Measurements from ENCODE around the gene TACSTD2. TPM values are rescaled to one million over a fixed set of nuclear protein-coding genes. Genes with fewer than 3 reads are reported as not detected.
"Not testable (repeated sequence)": the region's sequence is repeated elsewhere in the genome, so short reads cannot be mapped to it uniquely, and the experiment has no call there.

TACSTD2 gene
- total RNA-seq, 1 donor from 2014 or later: not detected

GRCh38 chr1:58608945-58609344 is 31.9 kb upstream of the TACSTD2 start:
- H3K4me2 ChIP-seq: no peak overlapping the region
- H3K79me2 ChIP-seq (ENCODE audit: low read depth): no peaks in the 10 kb centered on the region
- DNase-seq (ENCODE audit: low spot score): no peak
- H3K27me3 Mint-ChIP-seq (ENCODE audit: insufficient read depth, low read depth): no peaks in the 10 kb centered on the region
- no peak overlapping the region for H2AFZ ChIP-seq (replicated peaks)
- no peak for TF ChIP-seq EZH2phosphoT487 (IDR thresholded peaks at IDR 0.05)
- TF ChIP-seq CTCF (IDR thresholded peaks at IDR 0.05): no peak
- TF ChIP-seq EZH2 (IDR thresholded peaks at IDR 0.05): no peak
- H3K9me3 ChIP-seq (ENCODE audit: low read depth): no peaks in the 10 kb centered on the region
- H3K4me1 ChIP-seq: no peaks in the 10 kb centered on the region
- no peak overlapping the region for H3K4me3 Mint-ChIP-seq
- H3F3A ChIP-seq (ENCODE audit: low read depth): no peaks in the 10 kb centered on the region
- no peak overlapping the region for H3K9ac ChIP-seq
- peaks cover 11% of the 10 kb centered on the region for H3K9me3 Mint-ChIP-seq
- H3K36me3 Mint-ChIP-seq: no peaks in the 10 kb centered on the region
- no peaks in the 10 kb centered on the region for H4K20me1 ChIP-seq (ENCODE audit: low read depth)
- H3K4me1 Mint-ChIP-seq: no peaks in the 10 kb centered on the region
- H3K4me3 ChIP-seq: no peak overlapping the region
- no peak overlapping the region for H3K27ac Mint-ChIP-seq
- H3K27ac ChIP-seq: no peak overlapping the region
- no peaks in the 10 kb centered on the region for H3K27me3 ChIP-seq
- H3K36me3 ChIP-seq: no peaks in the 10 kb centered on the region

GRCh38 chr1:58608297-58608696 is 31.2 kb upstream of the TACSTD2 start:
- Histone ChIP-seq H3K9me3 (ENCODE audit: low read depth) (no peaks in the 10 kb centered on the region), H2AFZ (replicated peaks) (no peak overlapping the region), H3K27ac (no peak overlapping the region), H3K4me3 (no peak overlapping the region), H3K4me1 (no peaks in the 10 kb centered on the region), H3K9ac (no peak overlapping the region), H3K36me3 (no peaks in the 10 kb centered on the region), H3K79me2 (ENCODE audit: low read depth) (no peaks in the 10 kb centered on the region), H3K4me2 (no peak overlapping the region), H4K20me1 (ENCODE audit: low read depth) (no peaks in the 10 kb centered on the region), H3K27me3 (no peaks in the 10 kb centered on the region), H3F3A (ENCODE audit: low read depth) (no peaks in the 10 kb centered on the region)
- H3K4me1 Mint-ChIP-seq: no peaks in the 10 kb centered on the region
- DNase-seq (ENCODE audit: low spot score): no peak
- H3K4me3 Mint-ChIP-seq: no peak overlapping the region
- H3K9me3 Mint-ChIP-seq: peaks cover 11% of the 10 kb centered on the region
- H3K27ac Mint-ChIP-seq: no peak overlapping the region
- H3K36me3 Mint-ChIP-seq: no peaks in the 10 kb centered on the region
- no peak for TF ChIP-seq EZH2 (IDR thresholded peaks at IDR 0.05)
- TF ChIP-seq EZH2phosphoT487 (IDR thresholded peaks at IDR 0.05): no peak
- TF ChIP-seq CTCF (IDR thresholded peaks at IDR 0.05): no peak
- H3K27me3 Mint-ChIP-seq (ENCODE audit: insufficient read depth, low read depth): no peaks in the 10 kb centered on the region

- Histone ChIP-seq H2AFZ (replicated peaks) (no peak overlapping the region), H3K4me3 (no peak overlapping the region), H3K27me3 (no peaks in the 10 kb centered on the region), H3K9ac (no peak overlapping the region), H3K4me2 (no peak overlapping the region), H3K4me1 (no peaks in the 10 kb centered on the region), H3F3A (ENCODE audit: low read depth) (no peaks in the 10 kb centered on the region), H3K9me3 (ENCODE audit: low read depth) (no peaks in the 10 kb centered on the region), H4K20me1 (ENCODE audit: low read depth) (no peaks in the 10 kb centered on the region), H3K36me3 (no peaks in the 10 kb centered on the region), H3K27ac (no peak overlapping the region), H3K79me2 (ENCODE audit: low read depth) (no peaks in the 10 kb centered on the region)
- no peak for DNase-seq (ENCODE audit: low spot score)
- H3K27me3 Mint-ChIP-seq (ENCODE audit: insufficient read depth, low read depth): no peaks in the 10 kb centered on the region
- no peak overlapping the region for H3K4me3 Mint-ChIP-seq
- H3K4me1 Mint-ChIP-seq: no peaks in the 10 kb centered on the region
- no peaks in the 10 kb centered on the region for H3K36me3 Mint-ChIP-seq
- no peak for TF ChIP-seq CTCF (IDR thresholded peaks at IDR 0.05)
- no peak for TF ChIP-seq EZH2phosphoT487 (IDR thresholded peaks at IDR 0.05)
- no peak for TF ChIP-seq EZH2 (IDR thresholded peaks at IDR 0.05)
- H3K9me3 Mint-ChIP-seq: peaks cover 11% of the 10 kb centered on the region
- no peak overlapping the region for H3K27ac Mint-ChIP-seq
Measured at GRCh38 chr1:58607391-58607790, 30.3 kb upstream of the TACSTD2 start.

GRCh38 chr1:58601921-58602320 is 24.9 kb upstream of the TACSTD2 start:
- H2AFZ ChIP-seq (replicated peaks); H3K27ac Mint-ChIP-seq; H3K4me3 ChIP-seq; H3K4me2 ChIP-seq; H3K4me1 Mint-ChIP-seq; DNase-seq (ENCODE audit: low spot score); H3K27me3 Mint-ChIP-seq (ENCODE audit: insufficient read depth, low read depth); H4K20me1 ChIP-seq (ENCODE audit: low read depth); H3K36me3 ChIP-seq; H3K79me2 ChIP-seq (ENCODE audit: low read depth); H3F3A ChIP-seq (ENCODE audit: low read depth); H3K9me3 ChIP-seq (ENCODE audit: low read depth); H3K36me3 Mint-ChIP-seq; H3K27ac ChIP-seq; H3K4me1 ChIP-seq; H3K27me3 ChIP-seq; H3K9ac ChIP-seq; H3K4me3 Mint-ChIP-seq: not testable (repeated sequence)
- H3K9me3 Mint-ChIP-seq: peaks cover 23% of the 10 kb centered on the region

Measured in neural progenitor cell (in vitro differentiated cells).